ENCODE data around the gene GALNTL6. TPM values are rescaled to one million over a fixed set of nuclear protein-coding genes. Genes with fewer than 3 reads are reported as not detected.

Gene GALNTL6
- total and polyA plus RNA-seq, 2 donors (not counting 3 experiments of a cell fraction or from before 2014, with no cell fraction given): not detected

GRCh38 chr4:172127168-172127567 is 314.0 kb downstream of the GALNTL6 start:
- H3K9ac ChIP-seq (replicated peaks; ENCODE audit: extremely low read depth, insufficient read depth, low read length): no peak overlapping the region
- no TSS peak for BruUV-seq (replicated peaks)
- ChIA-PET CTCF (no interaction called here), POLR2A (no interaction called here)
- no peaks in the 10 kb centered on the region for H3K4me1 ChIP-seq (ENCODE audit: control insufficient read depth, extremely low read depth, insufficient read depth, low read length)
- no peak overlapping the region for H2AFZ ChIP-seq (ENCODE audit: low read depth, low read length)
- peaks cover 2% of the 10 kb centered on the region for H3K9me3 ChIP-seq (replicated peaks; ENCODE audit: control insufficient read depth, insufficient read depth, low read length)
- H4K20me1 ChIP-seq (replicated peaks; ENCODE audit: control insufficient read depth, extremely low read depth, insufficient read depth, low read length): no peaks in the 10 kb centered on the region
- no peaks in the 10 kb centered on the region for H3K27me3 ChIP-seq (ENCODE audit: control insufficient read depth in 2 of 2, insufficient read depth in 2 of 2, low read length in 2 of 2)
- dilution Hi-C loops (cut with MboI; ENCODE audit: extremely low pct_ligation_motif_present, low sequenced_read_pairs) (no loop called here), intact Hi-C loops (cut with micrococcal nuclease) (no loop called here)
- DNase-seq (ENCODE audit: low read depth, low spot score) (no peak), FAIRE-seq (no peak)
- no peak overlapping the region for H3K4me2 ChIP-seq (ENCODE audit: insufficient read depth, low read length)
- H3K36me3 ChIP-seq (ENCODE audit: control insufficient read depth in 2 of 2, extremely low read depth in 1 of 2, insufficient read depth in 2 of 2, low read length in 2 of 2): no peaks in the 10 kb centered on the region
- no peak for TF ChIP-seq POLR2AphosphoS5 (IDR thresholded peaks at IDR 0.05; ENCODE audit: insufficient read depth, low read depth, low read length)
- TF ChIP-seq EZH2 (IDR thresholded peaks at IDR 0.05; ENCODE audit: borderline replicate concordance, low read depth, low read length, severe bottlenecking): no peak
- TF ChIP-seq MYC (IDR thresholded peaks at IDR 0.05; ENCODE audit: low read depth, low read length): no peak
- no peak for TF ChIP-seq CTCF (IDR thresholded peaks at IDR 0.05; ENCODE audit: extremely low read depth in 1 of 2, insufficient read depth in 1 of 2, low read depth in 1 of 2, low read length in 2 of 2)
- no peak for TF ChIP-seq FOS (IDR thresholded peaks at IDR 0.05; ENCODE audit: borderline replicate concordance, insufficient read depth, low read length)
- no peak for TF ChIP-seq GATA2 (IDR thresholded peaks at IDR 0.05; ENCODE audit: insufficient read depth, insufficient read length, low read depth, low read length)
- TF ChIP-seq, protein P1, sequence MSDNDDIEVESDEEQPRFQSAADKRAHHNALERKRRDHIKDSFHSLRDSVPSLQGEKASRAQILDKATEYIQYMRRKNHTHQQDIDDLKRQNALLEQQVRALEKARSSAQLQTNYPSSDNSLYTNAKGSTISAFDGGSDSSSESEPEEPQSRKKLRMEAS (IDR thresholded peaks at IDR 0.05; ENCODE audit: insufficient read depth, insufficient read length): no peak
- no peak for TF ChIP-seq JUN (IDR thresholded peaks at IDR 0.05; ENCODE audit: borderline replicate concordance, insufficient read depth, insufficient read length, low read depth)
- no peak for TF ChIP-seq POLR2A (IDR thresholded peaks at IDR 0.05; ENCODE audit: low read depth, low read length)
- H3K79me2 ChIP-seq (ENCODE audit: control insufficient read depth, insufficient read depth, low read length): no peaks in the 10 kb centered on the region
- no peaks in the 10 kb centered on the region for H3K9me1 ChIP-seq (replicated peaks; ENCODE audit: control insufficient read depth, extremely low read depth, insufficient read depth, low read length)
- H3K4me3 ChIP-seq (replicated peaks in 1 of 3; ENCODE audit: insufficient read depth in 1 of 3, low read depth in 1 of 3, low read length in 3 of 3): no peak overlapping the region
- no peak overlapping the region for H3K27ac ChIP-seq (ENCODE audit: insufficient read depth, low read depth, low read length)

Data from endothelial cell of umbilical vein (primary cell).